Right ventricle myocardium inferior (tissue), 1 donor: ENCODE results near the gene DDR1. TPM values are rescaled to one million over a fixed set of nuclear protein-coding genes. Genes with fewer than 3 reads are reported as not detected.

ENCODE experiments used
- ATAC-seq: fragments of 200-7000 bp; cut with Tn5 transposase; one replicate; pipeline ENCODE4 v1.9.1; 2020; ENCODE audit warnings: mild to moderate bottlenecking, moderate library complexity
- DNase-seq: peaks from one replicate; pipeline ENCODE4 v3.0.0; 2021; ENCODE audit errors: missing footprints
- intact Hi-C: fragments of 100-400 bp; cut with DNase I; formaldehyde crosslinking; loops from one replicate; pipeline ENCODE4 v1.11.0; 2022
- total RNA-seq: library from RNA; stranded (reverse); fragmentation: NEBNext Ultra II Directional; extraction: Animal tissue kit (Norgen Biotek cat#: 25700); gene quantifications from one replicate; pipeline ENCODE4 v1.2.1, GENCODE V29; 2021
- donor health status: DM: no; HTN: yes; CAD: no; lungs with severe emphysema.

DDR1 gene
- total RNA-seq, 1 donor from 2014 or later, result 32.5 TPM

DNA sequence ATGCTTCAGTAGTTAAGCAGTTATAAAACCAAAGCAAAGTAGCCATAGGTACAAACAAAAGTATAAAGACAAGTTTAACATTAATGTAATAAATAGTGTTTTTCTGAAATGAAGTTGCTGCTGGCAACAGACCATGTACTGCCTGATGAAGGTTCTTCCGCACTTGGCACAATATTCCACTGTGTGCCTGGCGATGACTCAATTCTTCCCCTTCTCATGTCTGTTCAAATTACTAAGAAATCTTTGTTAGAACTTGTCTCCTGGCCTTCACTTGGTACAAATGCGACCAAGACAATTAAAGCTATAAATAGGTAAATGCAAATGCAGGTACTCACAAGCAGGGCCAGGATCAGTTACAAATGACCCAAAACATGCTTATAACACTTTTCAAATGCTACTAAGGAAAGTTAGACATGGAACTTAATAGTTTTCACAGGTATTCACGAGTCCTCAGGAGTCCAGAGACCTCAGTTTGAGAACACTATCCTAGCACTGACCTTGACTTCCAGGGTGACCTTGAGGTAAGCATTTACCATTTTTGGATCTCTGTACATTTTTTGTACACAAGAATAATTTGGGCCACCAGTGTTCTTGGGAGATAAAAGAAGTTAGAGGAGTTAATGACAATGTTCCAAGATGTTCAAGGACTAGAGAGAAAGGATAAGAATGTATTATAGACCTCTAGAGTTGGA lies 8.1 kb upstream of the DDR1 start:
- DNase-seq (no peak), ATAC-seq (no peak)
- intact Hi-C loops, result loop anchor here (2.0 to 5.0 kb wide), 3 partner anchors 134 to 199 kb away; partner anchors contain the start of genes FLOT1, IER3 and TUBB

GRCh38 chr6:30877419-30878262 lies 6.7 kb upstream of the DDR1 start:
- intact Hi-C loops, result loop anchor here (1.0 to 5.0 kb wide), 4 partner anchors 49 to 200 kb away; partner anchors contain the start of genes FLOT1, IER3 and TUBB
- DNase-seq, result peak; percentile 95
- ATAC-seq, result peak; percentile 93

DNA sequence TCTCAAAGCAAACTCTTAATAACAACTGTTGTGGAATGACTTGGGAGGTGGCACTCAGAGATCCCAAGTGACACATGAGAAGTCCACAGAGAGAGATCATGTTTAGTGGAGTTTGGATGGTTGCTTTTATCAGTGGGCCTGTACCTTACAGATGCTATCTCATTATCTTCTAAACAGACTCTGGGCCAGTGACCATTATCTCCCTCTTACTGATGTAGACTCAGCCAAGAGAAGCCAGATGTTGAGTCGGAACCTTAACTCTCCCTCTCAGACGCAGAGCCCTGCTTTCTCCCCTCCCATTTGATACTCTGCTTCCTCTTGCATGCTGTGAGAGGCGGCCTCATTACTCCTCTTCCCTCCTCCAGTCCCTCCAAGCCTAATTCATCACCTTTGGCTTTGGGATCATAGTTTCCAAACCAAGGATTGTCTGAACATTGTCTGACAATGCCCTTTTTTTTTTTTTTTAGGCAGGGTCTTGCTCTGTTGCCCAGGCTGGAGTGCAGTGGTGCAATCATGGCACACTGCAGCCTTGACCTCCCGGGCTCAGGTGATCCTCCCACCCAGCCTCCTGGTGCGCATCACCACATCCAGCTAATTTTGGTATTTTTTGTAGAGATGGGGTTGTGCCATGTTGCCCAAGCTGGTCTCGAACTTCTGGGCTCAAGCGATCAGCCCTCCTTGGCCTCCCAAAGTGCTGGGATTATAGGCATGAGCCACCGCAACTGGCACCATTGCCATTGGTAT lies 4.5 kb upstream of the DDR1 start:
- DNase-seq (no peak), ATAC-seq (no peak)
- intact Hi-C loops, result loop anchor here (5.0 kb wide), 3 partner anchors 138 to 203 kb away; partner anchors contain the start of genes FLOT1 and IER3

GRCh38 chr6:30880698-30881252 lies 3.5 kb upstream of the DDR1 start:
- intact Hi-C loops, result loop anchor here (5.0 kb wide), 1 partner anchor 148 kb away; no protein-coding TSS in a partner anchor

GRCh38 chr6:30881392-30882203 lies 2.7 kb upstream of the DDR1 start:
- DNase-seq (no peak), ATAC-seq (no peak)
- intact Hi-C loops, result loop anchor here (5.0 kb wide), 1 partner anchor 149 kb away; no protein-coding TSS in a partner anchor

More at GRCh38 chr6:30880698-30881252, 3.5 kb upstream of the DDR1 start:
- ATAC-seq (no peak), DNase-seq (no peak)

- no peak for ATAC-seq
- no peak for DNase-seq
- intact Hi-C loops, result loop anchor here (5.0 kb wide), 1 partner anchor 150 kb away; no protein-coding TSS in a partner anchor
Measured at GRCh38 chr6:30882204-30882758, 2.0 kb upstream of the DDR1 start.

GRCh38 chr6:30882759-30883684 lies 1.3 kb upstream of the DDR1 start:
- DNase-seq (no peak), ATAC-seq (no peak)
- intact Hi-C loops, result loop anchor here (5.0 kb wide), 1 partner anchor 151 kb away; no protein-coding TSS in a partner anchor

DNA sequence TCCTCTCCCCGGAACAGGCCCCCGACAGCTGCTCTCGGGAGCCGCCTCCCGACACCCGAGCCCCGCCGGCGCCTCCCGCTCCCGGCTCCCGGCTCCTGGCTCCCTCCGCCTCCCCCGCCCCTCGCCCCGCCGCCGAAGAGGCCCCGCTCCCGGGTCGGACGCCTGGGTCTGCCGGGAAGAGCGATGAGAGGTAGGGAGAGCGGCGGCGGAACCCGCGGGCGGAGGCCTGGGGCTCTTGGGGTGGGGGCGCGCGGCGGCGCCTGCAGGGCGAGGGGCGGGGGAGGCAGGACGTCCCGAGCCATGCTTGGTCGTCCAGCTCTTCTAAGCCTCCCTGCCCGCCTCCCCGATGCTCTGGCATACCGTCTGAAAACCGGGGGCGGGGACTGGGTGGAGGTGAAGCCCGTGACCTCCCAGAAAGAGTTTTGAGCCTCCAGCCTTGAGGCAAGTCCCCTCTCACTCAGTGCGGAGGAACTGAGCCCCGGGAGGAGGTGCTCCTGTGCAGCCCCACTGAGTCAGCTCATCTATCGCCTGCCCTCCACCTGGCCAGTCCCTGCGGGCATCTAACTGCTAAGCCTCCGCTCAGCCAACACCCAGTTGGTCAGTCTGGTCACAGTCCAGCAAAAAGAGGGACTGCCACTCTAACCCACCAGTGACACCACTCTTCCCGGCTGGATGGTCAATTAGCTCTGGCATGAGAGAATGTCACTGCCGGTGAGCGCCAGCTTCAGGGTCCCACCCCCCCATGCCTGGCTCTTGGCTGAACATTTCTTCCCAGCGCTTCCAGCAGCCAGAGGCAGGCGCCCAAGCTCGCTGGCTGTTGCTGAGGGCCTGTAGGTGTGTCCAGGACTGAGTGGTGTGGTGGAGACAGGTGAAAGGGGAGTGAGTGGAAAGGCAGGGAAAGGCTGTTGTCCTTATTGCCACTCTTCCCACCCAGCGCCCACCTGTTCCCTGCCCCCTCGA lies 482 bp downstream of the DDR1 start:
- intact Hi-C loops, result loop anchor here (5.0 kb wide), 1 partner anchor 152 kb away; no protein-coding TSS in a partner anchor
- ATAC-seq (peak; percentile 29), DNase-seq (no peak)

DNA sequence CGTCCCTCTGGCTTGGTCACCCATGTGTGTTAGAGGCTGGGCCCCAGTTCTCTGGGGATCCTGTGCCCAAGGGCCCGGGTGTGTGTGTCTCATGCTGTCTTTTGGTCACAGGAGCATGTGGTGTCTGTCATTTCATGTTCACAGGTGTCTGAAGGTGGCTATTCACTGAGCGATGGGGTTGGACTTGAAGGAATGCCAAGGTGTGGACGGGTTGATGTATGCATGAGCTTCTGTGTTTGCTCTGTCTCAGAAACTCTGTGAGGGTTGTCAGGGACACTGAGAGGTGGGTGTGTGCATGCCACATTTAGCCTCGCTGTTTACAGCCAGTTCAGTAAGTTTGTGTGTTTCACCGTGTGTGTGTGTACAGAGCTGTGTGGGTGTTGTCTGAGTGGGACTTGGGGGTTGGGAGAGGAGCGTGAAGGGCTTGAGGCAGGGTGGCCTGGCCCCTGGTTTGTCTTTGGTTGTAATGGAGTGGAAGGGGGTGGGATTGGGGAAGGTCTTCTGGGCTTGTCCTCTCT lies 1.2 kb downstream of the DDR1 start:
- ATAC-seq (peak; percentile 8), DNase-seq (no peak)
- intact Hi-C loops, result no loop called here

DNA sequence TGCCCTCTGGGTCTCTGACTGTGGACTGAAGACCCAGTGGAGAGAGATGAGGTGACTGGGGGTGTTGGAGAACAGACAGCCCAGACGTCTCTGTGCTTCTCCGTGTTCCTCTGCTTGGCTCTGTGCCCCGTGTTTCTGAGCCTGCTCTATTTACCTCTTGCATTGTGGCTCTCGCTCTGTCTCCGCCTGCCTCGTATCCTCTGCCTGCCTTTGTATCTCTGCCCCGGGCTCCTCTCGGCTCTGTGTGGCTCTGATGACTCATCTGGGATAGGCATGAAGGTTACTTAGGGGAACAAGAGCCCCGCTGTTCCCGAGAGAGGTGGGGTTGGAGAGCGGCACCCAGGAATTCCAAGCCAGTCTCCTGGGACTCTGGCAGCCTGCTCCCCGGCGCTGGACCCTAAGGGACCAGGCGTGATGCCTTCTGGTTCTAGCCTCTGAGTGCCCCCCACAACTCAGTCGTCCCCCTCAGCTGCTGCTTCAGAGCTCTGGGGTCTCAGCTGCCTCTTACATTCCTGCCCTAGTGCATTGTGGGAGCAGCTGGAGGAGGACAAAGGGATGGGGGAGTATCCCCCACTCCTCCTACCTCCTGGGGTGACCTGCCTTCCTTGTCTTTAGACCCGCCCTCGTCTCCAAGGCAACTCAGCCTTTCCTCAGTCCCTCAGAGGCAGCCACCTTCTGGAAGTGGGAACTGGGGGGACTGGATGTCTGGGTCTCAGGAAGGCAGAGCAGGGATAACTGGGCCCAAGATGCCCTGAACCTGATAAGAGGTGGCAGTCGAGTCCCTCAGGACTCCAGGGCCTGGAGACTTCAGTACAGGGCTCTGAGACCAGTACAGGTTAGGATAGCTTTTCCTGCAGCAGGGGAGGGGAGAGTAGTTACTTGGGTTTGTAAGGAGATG lies 1.9 kb downstream of the DDR1 start:
- DNase-seq, result no peak
- intact Hi-C loops, result no loop called here
- peak; percentile 9 for ATAC-seq

DNA sequence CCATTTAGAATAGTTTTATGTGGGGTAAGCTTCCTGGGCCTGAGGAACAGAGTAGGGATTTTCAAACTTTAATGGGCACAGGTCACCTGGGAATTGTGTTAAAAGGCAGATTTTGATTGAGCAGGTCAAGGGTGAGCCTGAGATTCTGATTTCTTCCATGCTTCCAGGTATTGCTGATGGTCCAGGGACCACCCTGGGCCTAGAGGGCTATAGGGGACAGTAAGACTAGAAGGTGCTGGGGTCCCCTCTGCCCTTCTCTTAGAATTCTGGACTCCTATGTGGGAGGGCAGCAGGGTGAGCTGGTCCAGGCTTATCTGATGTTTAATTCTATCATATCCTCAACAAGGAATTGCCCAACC lies 2.6 kb downstream of the DDR1 start:
- DNase-seq, result no peak
- ATAC-seq, result no peak
- intact Hi-C loops, result no loop called here

GRCh38 chr6:30887901-30888815 lies 3.8 kb downstream of the DDR1 start:
- intact Hi-C loops, result no loop called here
- DNase-seq (no peak), ATAC-seq (no peak)

GRCh38 chr6:30888816-30889495 lies 4.6 kb downstream of the DDR1 start:
- intact Hi-C loops, result no loop called here
- DNase-seq (no peak), ATAC-seq (no peak)
